ENCODE results near the gene HOGA1. TPM values are rescaled to one million over a fixed set of nuclear protein-coding genes. Genes with fewer than 3 reads are reported as not detected.

HOGA1 gene
- total and polyA plus RNA-seq, 2 donors = 0.18 to 0.19 TPM

DNA sequence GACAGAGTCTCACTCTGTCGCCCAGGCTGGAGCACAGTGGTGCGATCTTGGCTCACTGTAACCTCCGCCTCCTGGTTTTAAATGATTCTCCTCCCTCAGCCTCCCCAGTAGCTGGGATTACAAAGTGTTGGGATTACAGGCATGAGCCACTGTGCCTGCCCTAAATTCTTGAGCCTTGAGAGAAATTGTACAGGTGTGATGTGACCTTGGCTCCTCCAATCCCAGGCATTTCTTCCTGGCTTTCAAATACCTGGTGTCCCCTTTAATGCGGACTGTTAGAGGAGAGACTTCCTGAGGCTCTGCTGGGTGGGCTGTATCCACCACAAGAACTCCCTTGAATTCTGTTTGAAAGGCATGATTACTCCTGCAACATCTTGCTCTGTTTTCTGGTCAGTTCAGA lies 34.1 kb downstream of the HOGA1 start:
- Histone ChIP-seq H3K27me3 (ENCODE audit: control insufficient read depth in 2 of 2, insufficient read depth in 1 of 2, low read length in 1 of 2) (no peaks in the 10 kb centered on the region), H3K27ac (ENCODE audit: low read depth in 1 of 2, low read length in 1 of 2) (no peak overlapping the region), H3K9me3 (ENCODE audit: control insufficient read depth in 2 of 2, insufficient read depth in 1 of 2, low read length in 1 of 2) (no peaks in the 10 kb centered on the region), H3K4me1 (ENCODE audit: control insufficient read depth in 2 of 2, insufficient read depth in 2 of 2, low read length in 2 of 2) (no peaks in the 10 kb centered on the region), H3K4me3 (ENCODE audit: low read length in 2 of 2) (no peak overlapping the region), H3K36me3 (ENCODE audit: control insufficient read depth in 2 of 2, insufficient read depth in 2 of 2, low read length in 1 of 2) (no peaks in the 10 kb centered on the region)
- 96% methylated on average over 4 of the region's 4 CpGs for WGBS
- DNase-seq (ENCODE audit: low read depth in 6 of 9, low spot score in 9 of 9) = no peak

DNA sequence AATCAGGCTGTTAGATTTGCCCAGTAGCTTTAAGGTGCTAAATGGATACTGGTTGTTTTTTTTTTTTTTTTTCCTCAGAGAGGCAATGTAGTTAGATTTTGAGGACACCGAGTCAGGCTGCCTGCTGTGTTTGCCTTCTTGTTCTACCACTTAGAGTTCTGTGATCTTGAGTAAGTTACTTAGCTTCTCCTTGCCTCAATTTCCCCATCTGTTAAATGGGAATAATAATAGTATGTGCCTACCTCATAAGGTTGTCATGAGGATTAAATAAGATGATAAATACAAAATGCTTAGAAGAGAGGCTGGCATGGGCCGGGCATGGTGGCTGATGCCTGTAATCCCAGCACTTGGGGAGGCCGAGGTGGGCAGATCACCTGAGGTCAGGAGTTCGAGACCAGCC lies 34.5 kb downstream of the HOGA1 start:
- no peak overlapping the region for H3K27ac ChIP-seq (ENCODE audit: low read depth in 1 of 2, low read length in 1 of 2)
- DNase-seq (ENCODE audit: low read depth in 6 of 9, low spot score in 9 of 9) = no peak
- no peaks in the 10 kb centered on the region for H3K27me3 ChIP-seq (ENCODE audit: control insufficient read depth in 2 of 2, insufficient read depth in 1 of 2, low read length in 1 of 2)
- no peaks in the 10 kb centered on the region for H3K36me3 ChIP-seq (ENCODE audit: control insufficient read depth in 2 of 2, insufficient read depth in 2 of 2, low read length in 1 of 2)
- no peak overlapping the region for H3K4me3 ChIP-seq (ENCODE audit: low read length in 2 of 2)
- H3K9me3 ChIP-seq (ENCODE audit: control insufficient read depth in 2 of 2, insufficient read depth in 1 of 2, low read length in 1 of 2) = no peaks in the 10 kb centered on the region
- no peaks in the 10 kb centered on the region for H3K4me1 ChIP-seq (ENCODE audit: control insufficient read depth in 2 of 2, insufficient read depth in 2 of 2, low read length in 2 of 2)
- 98% methylated on average over 4 of the region's 4 CpGs for WGBS

DNA sequence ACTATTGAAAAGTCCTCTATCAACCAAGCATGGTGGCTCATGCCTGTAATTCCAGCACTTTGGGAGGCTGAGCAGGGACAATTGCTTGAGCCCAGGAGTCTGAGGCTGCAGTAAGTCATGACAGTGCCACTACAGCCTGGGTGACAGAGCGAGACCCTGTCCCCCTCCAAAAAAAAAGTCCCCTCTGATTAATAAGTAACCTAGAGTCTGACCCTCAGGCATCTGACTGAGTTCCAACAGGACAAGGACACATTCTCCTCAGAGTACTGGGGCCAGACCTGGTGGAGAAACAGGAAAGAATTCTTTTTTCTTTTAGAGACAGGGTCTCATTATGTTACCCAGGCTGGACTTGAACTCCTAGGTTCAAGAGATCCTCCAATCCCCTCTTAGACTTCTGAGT lies 39.1 kb downstream of the HOGA1 start:
- Histone ChIP-seq H3K27ac (ENCODE audit: low read depth in 1 of 2, low read length in 1 of 2) (no peak overlapping the region), H3K9me3 (ENCODE audit: control insufficient read depth in 2 of 2, insufficient read depth in 1 of 2, low read length in 1 of 2) (no peaks in the 10 kb centered on the region), H3K36me3 (ENCODE audit: control insufficient read depth in 2 of 2, insufficient read depth in 2 of 2, low read length in 1 of 2) (no peaks in the 10 kb centered on the region), H3K27me3 (ENCODE audit: control insufficient read depth in 2 of 2, insufficient read depth in 1 of 2, low read length in 1 of 2) (no peaks in the 10 kb centered on the region), H3K4me3 (ENCODE audit: low read length in 2 of 2) (no peak overlapping the region), H3K4me1 (ENCODE audit: control insufficient read depth in 2 of 2, insufficient read depth in 2 of 2, low read length in 2 of 2) (no peaks in the 10 kb centered on the region)
- no peak for DNase-seq (ENCODE audit: low read depth in 6 of 9, low spot score in 9 of 9)
- 97% methylated on average over 1 of the region's 1 CpG for WGBS

DNA sequence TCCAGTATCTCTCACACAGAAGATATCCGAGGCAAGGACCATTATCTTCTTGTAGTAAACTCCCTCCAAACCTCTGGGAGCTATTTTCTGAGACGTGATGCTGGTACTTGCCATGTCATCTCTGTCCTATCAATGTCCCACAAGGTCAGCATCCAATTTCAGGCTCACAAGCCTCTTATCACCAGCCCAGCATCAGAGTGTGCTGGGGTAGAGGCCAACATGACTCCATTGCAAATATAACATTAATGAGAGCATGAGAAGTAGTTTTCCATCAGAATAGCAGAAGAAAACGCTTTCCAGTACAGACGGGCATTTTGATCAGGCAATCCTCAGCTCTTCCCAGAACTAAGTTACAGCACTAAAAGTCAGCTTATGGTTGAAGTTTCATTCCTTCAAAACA lies 43.5 kb downstream of the HOGA1 start:
- whole genome bisulfite sequencing = 98% methylated on average over 4 of the region's 4 CpGs
- DNase-seq (ENCODE audit: low read depth in 6 of 9, low spot score in 9 of 9) = no peak
- H3K9me3 ChIP-seq (ENCODE audit: control insufficient read depth in 2 of 2, insufficient read depth in 1 of 2, low read length in 1 of 2) = peaks cover 0 to under 1% of the 10 kb centered on the region in 2 donors

DNA sequence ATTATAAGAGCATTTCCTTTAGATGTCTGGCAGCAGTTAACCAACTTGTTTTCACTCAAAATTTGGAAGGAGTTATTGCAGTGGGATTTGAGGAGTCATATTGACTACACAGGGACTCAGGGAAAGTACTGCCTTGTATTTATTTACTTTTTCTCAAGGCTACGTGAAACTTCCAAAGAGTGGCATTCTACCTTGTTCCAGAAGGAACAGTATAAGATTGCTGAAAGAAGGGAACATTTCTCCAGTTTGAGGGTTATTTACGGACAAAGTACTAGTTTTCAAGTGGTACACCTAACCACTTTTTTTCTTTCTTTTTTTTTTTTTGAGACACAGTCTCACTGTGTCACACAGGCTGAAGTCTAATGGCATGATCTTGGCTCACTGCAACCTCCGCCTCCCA lies 44.0 kb downstream of the HOGA1 start:
- WGBS = 99% methylated on average over 3 of the region's 3 CpGs
- Histone ChIP-seq H3K4me1 (ENCODE audit: control insufficient read depth in 2 of 2, insufficient read depth in 2 of 2, low read length in 2 of 2) (peaks cover 2 to 7% of the 10 kb centered on the region in 2 donors), H3K27me3 (ENCODE audit: control insufficient read depth in 2 of 2, insufficient read depth in 1 of 2, low read length in 1 of 2) (peaks cover 0 to 6% of the 10 kb centered on the region in 2 donors), H3K4me3 (ENCODE audit: low read length in 2 of 2) (no peak overlapping the region), H3K9me3 (ENCODE audit: control insufficient read depth in 2 of 2, insufficient read depth in 1 of 2, low read length in 1 of 2) (peaks cover 0 to 5% of the 10 kb centered on the region in 2 donors), H3K36me3 (ENCODE audit: control insufficient read depth in 2 of 2, insufficient read depth in 2 of 2, low read length in 1 of 2) (no peaks in the 10 kb centered on the region), H3K27ac (ENCODE audit: low read depth in 1 of 2, low read length in 1 of 2) (no peak overlapping the region)
- DNase-seq (ENCODE audit: low read depth in 6 of 9, low spot score in 9 of 9) = no peak

More for the DNA sequence above, 43.5 kb downstream of the HOGA1 start:
- Histone ChIP-seq H3K36me3 (ENCODE audit: control insufficient read depth in 2 of 2, insufficient read depth in 2 of 2, low read length in 1 of 2) (no peaks in the 10 kb centered on the region), H3K27me3 (ENCODE audit: control insufficient read depth in 2 of 2, insufficient read depth in 1 of 2, low read length in 1 of 2) (peaks cover 0 to under 1% of the 10 kb centered on the region in 2 donors), H3K4me1 (ENCODE audit: control insufficient read depth in 2 of 2, insufficient read depth in 2 of 2, low read length in 2 of 2) (peaks cover 2% of the 10 kb centered on the region in 2 donors), H3K27ac (ENCODE audit: low read depth in 1 of 2, low read length in 1 of 2) (no peak overlapping the region), H3K4me3 (ENCODE audit: low read length in 2 of 2) (no peak overlapping the region)

DNA sequence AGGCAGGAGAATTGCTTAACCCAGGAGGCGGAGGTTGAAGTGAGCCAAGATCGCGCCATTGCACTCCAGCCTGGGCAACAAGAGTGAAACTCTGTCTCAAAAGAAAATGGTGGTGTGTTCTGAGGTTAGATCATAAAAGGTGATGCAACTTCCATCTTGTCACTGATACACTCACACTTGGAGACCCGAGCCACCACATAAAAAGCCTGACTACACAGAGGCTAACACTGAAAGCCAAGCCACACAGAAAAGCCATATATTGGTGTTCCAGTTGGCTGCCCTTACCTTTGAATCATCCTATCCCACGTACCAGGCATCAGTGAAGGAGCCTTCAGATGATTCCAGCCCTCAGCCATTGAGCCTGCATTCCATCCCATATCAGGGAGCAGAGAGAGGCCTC lies 45.1 kb downstream of the HOGA1 start:
- H3K4me1 ChIP-seq (ENCODE audit: control insufficient read depth in 2 of 2, insufficient read depth in 2 of 2, low read length in 2 of 2) = peaks cover 2 to 10% of the 10 kb centered on the region in 2 donors
- peaks cover 0 to 6% of the 10 kb centered on the region in 2 donors for H3K27me3 ChIP-seq (ENCODE audit: control insufficient read depth in 2 of 2, insufficient read depth in 1 of 2, low read length in 1 of 2)
- H3K9me3 ChIP-seq (ENCODE audit: control insufficient read depth in 2 of 2, insufficient read depth in 1 of 2, low read length in 1 of 2) = peaks cover 0 to 6% of the 10 kb centered on the region in 2 donors
- WGBS = 96% methylated on average over 5 of the region's 5 CpGs
- H3K27ac ChIP-seq (ENCODE audit: low read depth in 1 of 2, low read length in 1 of 2) = no peak overlapping the region
- H3K36me3 ChIP-seq (ENCODE audit: control insufficient read depth in 2 of 2, insufficient read depth in 2 of 2, low read length in 1 of 2) = no peaks in the 10 kb centered on the region
- no peak overlapping the region for H3K4me3 ChIP-seq (ENCODE audit: low read length in 2 of 2)
- DNase-seq (ENCODE audit: low read depth in 6 of 9, low spot score in 9 of 9) = no peak

DNA sequence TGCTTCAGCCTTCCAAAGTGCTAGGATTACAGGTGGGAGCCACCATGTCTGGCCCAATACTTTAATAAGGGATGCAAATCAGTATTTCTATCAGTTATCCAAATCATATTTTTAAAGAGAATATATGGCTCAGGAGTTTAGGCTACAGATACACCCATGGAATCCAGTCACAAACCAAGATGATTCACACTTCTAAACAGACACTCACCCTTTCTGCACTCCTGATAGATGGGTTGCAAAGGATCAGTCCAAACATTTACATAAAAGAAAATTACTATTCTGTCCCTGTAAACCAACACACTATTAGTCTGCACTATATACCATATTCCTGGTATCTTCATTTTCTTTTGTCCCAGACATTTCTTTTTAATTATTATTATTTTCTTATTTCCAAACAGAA lies 46.9 kb downstream of the HOGA1 start:
- H3K36me3 ChIP-seq (ENCODE audit: control insufficient read depth in 2 of 2, insufficient read depth in 2 of 2, low read length in 1 of 2) = no peaks in the 10 kb centered on the region
- H3K9me3 ChIP-seq (ENCODE audit: control insufficient read depth in 2 of 2, insufficient read depth in 1 of 2, low read length in 1 of 2) = peaks cover 0 to 6% of the 10 kb centered on the region in 2 donors
- H3K4me1 ChIP-seq (ENCODE audit: control insufficient read depth in 2 of 2, insufficient read depth in 2 of 2, low read length in 2 of 2) = peaks cover 2 to 10% of the 10 kb centered on the region in 2 donors
- DNase-seq (ENCODE audit: low read depth in 6 of 9, low spot score in 9 of 9) = no peak
- H3K4me3 ChIP-seq (ENCODE audit: low read length in 2 of 2) = no peak overlapping the region
- peaks cover 0 to 6% of the 10 kb centered on the region in 2 donors for H3K27me3 ChIP-seq (ENCODE audit: control insufficient read depth in 2 of 2, insufficient read depth in 1 of 2, low read length in 1 of 2)
- H3K27ac ChIP-seq (ENCODE audit: low read depth in 1 of 2, low read length in 1 of 2) = no peak overlapping the region

DNA sequence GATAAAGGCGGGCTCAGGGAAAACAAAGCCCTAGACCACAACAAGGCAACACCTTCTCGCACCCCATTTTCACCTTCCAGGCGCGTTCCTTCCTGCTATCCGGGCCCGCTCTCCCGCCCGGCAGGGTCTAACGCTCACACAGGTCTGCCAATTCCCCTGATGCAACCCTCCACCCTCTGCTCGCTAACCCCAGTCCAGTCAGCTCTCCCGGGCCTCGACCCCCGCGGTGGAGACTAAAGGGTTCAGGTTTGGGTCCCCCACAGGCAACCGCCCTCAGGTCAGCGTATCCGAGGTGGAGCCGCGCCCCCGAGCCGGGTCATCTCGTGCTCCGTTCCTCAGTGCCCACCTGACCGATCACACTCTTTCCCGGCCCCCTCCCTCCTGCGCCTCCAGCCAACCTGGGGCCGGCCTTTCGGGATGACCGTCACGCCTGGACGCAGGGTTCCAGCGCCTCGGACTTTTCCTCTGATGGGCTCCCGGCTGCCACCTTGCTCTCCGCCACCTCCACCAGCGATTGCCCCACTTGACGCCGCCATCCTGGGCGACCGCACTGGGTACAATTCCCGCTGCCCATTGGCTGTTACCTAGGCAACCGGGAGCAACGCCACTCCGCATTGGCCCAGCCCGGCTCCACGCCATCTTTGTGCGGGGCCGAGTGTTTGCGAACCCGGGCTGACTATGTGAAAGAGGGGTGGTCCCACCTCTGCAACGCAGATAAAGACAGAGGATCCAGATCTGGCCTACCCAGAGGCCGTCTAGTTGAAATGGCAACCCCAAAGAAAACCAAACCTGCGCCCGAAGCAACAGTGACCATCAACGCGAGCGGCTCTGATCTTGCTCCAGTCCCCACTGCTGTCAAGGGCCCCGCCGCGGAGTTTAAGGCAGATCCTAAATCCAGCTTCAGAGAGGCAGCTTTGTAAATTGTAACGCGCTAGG lies 49.0 kb downstream of the HOGA1 start, which contains the start of gene MORN4:
Gene MORN4 (minus strand): TSS at position 552 of the 936 bp plus-strand sequence. CDS start 13,847 bp downstream, outside the sequence.
- H3K27ac ChIP-seq (ENCODE audit: low read depth in 1 of 2, low read length in 1 of 2) = no peak within 1 kb of the TSS
- H3K36me3 ChIP-seq (ENCODE audit: control insufficient read depth in 2 of 2, insufficient read depth in 2 of 2, low read length in 1 of 2) = no peaks in the 10 kb centered on the region
- H3K27me3 ChIP-seq (ENCODE audit: control insufficient read depth in 2 of 2, insufficient read depth in 1 of 2, low read length in 1 of 2) = peaks cover 0 to 6% of the 10 kb centered on the region in 2 donors
- peaks cover 0 to 6% of the 10 kb centered on the region in 2 donors for H3K9me3 ChIP-seq (ENCODE audit: control insufficient read depth in 2 of 2, insufficient read depth in 1 of 2, low read length in 1 of 2)
- 6% methylated on average over 62 of the region's 62 CpGs for WGBS
- H3K4me1 ChIP-seq (ENCODE audit: control insufficient read depth in 2 of 2, insufficient read depth in 2 of 2, low read length in 2 of 2) = peaks cover 2 to 10% of the 10 kb centered on the region in 2 donors
- peak; percentile 67 to 94 (median 74) for DNase-seq (ENCODE audit: low read depth in 6 of 9, low spot score in 9 of 9)
- H3K4me3 ChIP-seq (ENCODE audit: low read length in 2 of 2) = peak within 1 kb of the TSS; percentile 44 to 78

DNA sequence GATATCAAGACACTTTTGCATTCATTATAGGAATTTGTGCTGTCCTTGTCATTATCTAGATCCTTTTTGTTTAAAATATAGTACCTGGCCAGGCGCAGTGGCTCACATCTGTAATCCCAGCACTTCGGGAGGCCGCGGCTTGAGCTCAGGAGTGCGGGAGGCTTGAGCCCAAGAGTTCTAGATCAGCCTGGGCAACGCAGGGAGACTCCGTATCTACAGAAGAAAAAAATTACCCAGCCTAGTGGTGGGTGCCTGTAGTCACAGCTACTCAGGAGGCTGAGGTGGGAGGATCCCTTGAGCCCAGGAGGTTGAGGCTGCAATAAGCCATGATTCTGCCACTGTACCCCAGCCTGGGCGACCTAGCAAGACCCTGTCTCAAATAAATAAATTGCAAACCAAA lies 49.7 kb downstream of the HOGA1 start:
- Histone ChIP-seq H3K9me3 (ENCODE audit: control insufficient read depth in 2 of 2, insufficient read depth in 1 of 2, low read length in 1 of 2) (peaks cover 0 to 6% of the 10 kb centered on the region in 2 donors), H3K36me3 (ENCODE audit: control insufficient read depth in 2 of 2, insufficient read depth in 2 of 2, low read length in 1 of 2) (no peaks in the 10 kb centered on the region), H3K4me3 (ENCODE audit: low read length in 2 of 2) (peak overlapping the region in 1 of 2 donors; percentile 78), H3K4me1 (ENCODE audit: control insufficient read depth in 2 of 2, insufficient read depth in 2 of 2, low read length in 2 of 2) (peaks cover 2 to 10% of the 10 kb centered on the region in 2 donors), H3K27ac (ENCODE audit: low read depth in 1 of 2, low read length in 1 of 2) (no peak overlapping the region), H3K27me3 (ENCODE audit: control insufficient read depth in 2 of 2, insufficient read depth in 1 of 2, low read length in 1 of 2) (peaks cover 0 to 6% of the 10 kb centered on the region in 2 donors)
- 97% methylated on average over 8 of the region's 8 CpGs for WGBS
- DNase-seq (ENCODE audit: low read depth in 6 of 9, low spot score in 9 of 9) = no peak
